ENCODE measurements around the gene ACIN1.

DNA sequence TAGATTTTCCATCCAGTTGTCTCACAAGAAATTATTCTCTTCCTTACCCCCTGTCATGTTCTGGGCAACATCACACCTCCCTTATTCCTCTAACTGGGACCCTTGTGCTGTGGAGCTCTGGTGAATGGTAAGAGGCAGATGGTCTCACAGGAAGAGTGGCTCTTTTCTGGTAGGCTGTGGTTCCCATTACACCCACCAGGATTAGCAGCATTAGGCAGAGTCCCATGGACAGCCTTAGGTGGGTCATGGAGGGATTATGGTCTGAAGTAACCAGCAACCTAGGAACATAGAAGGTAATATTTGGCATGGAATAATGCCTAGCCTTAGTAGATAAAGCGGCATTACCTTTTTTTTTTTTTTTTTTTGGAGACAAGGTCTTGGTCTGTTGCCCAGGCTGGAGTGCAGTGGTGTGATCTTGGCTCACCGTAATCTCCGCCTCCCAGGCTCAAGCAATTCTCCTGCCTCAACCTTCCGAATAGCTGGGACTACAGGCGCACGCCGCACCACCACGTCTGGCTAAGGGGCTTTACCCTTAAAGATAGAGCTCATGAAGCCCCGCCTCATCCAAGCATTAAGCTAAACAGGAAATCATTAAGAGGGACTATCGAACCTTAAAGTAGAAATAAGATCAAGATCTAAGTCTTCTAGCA is 4.4 kb upstream of the ACIN1 start:
- TF ChIP-seq, protein P1, sequence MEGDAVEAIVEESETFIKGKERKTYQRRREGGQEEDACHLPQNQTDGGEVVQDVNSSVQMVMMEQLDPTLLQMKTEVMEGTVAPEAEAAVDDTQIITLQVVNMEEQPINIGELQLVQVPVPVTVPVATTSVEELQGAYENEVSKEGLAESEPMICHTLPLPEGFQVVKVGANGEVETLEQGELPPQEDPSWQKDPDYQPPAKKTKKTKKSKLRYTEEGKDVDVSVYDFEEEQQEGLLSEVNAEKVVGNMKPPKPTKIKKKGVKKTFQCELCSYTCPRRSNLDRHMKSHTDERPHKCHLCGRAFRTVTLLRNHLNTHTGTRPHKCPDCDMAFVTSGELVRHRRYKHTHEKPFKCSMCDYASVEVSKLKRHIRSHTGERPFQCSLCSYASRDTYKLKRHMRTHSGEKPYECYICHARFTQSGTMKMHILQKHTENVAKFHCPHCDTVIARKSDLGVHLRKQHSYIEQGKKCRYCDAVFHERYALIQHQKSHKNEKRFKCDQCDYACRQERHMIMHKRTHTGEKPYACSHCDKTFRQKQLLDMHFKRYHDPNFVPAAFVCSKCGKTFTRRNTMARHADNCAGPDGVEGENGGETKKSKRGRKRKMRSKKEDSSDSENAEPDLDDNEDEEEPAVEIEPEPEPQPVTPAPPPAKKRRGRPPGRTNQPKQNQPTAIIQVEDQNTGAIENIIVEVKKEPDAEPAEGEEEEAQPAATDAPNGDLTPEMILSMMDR (IDR thresholded peaks at IDR 0.05 in 8 of 11, conservative IDR thresholded peaks at IDR 0.05 in 3 of 11), result no peak
- TF ChIP-seq POLR2A (IDR thresholded peaks at IDR 0.05) (no peak), POLR2AphosphoS5 (IDR thresholded peaks at IDR 0.05) (no peak)

Data from spleen (tissue), 7 donors.